Activated CD8-positive, alpha-beta memory T cell treated with anti-CD3 and anti-CD28 coated beads for 24 hours (primary cell): ENCODE results near the gene NIN.
"Not testable (repeated sequence)": the region's sequence is repeated elsewhere in the genome, so short reads cannot be mapped to it uniquely, and the experiment has no call there.

Experiments used
- DNase-seq: peaks from one replicate; pipeline ENCODE4 v3.0.0-alpha.2; 2020

Gene NIN

GRCh38 chr14:50705026-50705593, 125.9 kb downstream of the NIN start:
- DNase-seq: no peak

GRCh38 chr14:50704454-50705010, 126.4 kb downstream of the NIN start:
- DNase-seq: no peak

DNA sequence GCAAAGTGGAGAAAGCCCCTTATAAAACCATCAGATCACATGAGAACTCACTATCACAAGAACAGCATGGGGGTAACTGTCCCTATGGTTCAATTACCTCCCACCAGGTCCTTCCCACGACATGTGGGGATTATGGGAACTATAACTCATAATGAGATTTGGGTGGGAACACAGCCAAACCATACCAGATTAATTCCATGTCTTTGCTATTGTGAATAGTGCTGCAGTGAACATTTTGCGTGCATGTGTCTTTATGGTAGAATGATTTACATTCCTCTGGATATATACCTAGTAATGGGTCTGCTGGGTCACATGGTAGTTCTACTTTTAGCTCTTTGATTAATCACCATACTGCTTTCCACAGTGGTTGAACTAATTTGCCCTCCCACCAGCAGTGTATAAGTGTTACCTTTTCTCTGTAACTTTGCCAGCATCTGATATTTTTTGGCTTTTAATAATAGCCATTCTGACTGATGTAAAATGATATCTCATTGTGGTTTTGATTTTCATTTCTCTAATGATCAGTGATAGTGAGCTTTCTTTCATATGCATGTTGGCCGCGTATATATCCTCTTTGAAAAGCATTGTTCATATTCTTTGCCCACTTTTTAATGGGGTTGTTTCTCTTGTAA, 133.2 kb downstream of the NIN start:
- DNase-seq: no peak

- not testable (repeated sequence) for DNase-seq
These were observed 136.7 kb downstream of the NIN start for GRCh38 chr14:50694260-50694659.

DNA sequence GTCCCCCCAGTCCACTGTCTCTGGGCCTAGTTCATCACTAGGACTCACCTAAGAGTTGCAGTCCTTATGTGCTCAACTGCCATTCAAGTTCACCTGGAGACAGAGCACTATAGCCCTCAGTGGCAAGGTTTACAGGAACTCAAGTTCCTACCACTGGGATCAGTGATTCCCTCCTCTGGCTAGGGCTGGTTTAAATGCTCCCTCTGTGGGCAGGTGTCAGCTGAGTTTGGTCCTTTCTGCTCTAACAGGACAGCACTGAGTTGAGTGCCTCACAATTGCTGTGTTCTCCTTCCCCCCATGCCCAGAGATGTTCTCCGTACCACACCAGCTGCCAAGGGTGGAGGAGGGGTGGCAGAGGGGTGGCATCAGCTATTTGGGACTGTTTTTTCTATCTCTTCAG, 142.1 kb downstream of the NIN start:
- no peak for DNase-seq

DNA sequence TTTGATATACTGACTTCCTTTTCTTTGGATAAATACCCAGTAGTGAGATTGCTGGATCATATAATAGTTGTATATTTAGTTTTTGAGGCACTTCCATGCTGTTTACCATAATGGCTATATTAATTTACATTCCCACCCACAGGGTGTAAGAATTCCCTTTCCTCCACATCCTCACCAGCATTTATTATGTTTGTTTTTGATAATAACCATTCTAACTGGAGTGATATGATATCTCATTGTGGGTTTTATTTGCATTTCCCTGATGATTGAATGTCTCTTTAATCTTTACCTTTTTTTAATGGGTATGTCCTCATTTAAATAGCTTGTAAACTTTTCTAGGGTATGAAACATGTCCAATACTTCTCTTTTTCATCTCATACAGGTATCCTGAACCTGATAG, 151.3 kb downstream of the NIN start:
- no peak for DNase-seq

DNA sequence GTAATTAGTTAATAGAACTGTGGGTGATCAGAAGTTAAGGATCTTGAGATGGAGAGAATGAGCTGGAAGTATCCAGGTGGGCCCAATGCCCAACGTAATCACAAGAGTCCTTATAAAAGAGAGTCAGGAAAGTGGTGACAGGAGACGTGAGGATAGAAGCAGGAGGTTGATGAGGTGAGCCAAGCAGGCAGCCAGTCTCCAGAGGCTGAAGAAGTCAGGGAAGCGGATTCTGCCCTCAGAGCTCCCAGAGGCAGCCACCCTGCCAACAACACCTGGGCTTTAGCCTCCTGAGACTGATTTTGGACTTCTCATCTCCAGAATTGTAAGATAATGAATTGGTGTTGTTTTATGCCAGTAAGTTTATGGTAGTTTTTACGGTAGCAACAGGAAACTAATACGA, 152.8 kb downstream of the NIN start:
- no peak for DNase-seq

- DNase-seq: no peak
These were observed 153.4 kb downstream of the NIN start for GRCh38 chr14:50677527-50678063.

DNA sequence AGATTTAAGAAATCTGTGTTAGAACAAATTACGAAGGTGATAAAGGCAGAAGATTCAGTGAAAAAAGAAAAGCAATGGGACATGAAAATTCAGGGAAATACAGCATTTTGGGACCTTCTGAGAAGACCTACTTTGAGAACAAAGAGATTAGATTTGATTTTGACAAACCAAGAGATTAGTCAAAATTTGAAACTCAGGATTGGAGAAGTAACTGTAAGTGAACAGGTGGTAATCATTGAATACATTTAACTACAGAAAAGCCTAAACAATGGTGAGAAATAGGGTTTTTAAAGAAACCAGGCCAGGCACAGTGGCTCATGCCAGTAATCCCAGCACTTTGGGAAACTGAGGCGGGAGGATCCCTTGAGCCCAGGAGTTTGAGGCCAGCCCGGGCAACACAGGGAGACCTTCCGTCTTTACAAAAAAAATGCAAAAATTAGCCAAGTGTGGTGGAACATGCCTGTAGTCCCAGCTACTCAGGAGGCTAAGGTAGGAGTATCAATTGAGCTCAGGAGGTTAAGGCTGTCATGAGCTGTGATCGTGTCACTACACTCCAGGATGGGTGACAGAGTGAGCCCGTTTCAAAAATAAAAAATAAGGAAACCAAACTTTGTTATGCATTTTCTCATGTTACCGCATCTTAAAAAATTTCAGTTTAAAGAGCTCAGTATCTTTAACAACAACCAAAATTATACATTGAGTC, 154.0 kb downstream of the NIN start:
- DNase-seq: no peak

DNA sequence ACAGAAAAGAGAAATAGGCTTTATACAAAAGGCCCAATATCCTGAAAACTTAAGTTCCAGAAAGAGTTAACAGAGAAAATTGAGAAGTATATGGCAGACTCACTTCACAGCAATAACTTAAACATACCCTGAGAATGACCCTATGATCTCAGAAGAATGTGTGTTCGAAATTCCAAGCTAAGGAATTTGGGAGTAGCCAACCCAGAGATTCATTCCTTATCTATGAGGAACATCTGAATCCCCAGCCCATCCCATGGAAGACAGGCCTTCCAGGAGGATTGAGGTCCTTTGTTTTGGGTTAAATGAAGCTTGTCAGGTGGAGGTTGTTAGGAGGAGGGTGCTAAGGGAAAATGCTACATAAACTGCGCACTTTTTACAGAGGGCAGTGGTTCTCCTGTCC, 155.4 kb downstream of the NIN start:
- no peak for DNase-seq

DNA sequence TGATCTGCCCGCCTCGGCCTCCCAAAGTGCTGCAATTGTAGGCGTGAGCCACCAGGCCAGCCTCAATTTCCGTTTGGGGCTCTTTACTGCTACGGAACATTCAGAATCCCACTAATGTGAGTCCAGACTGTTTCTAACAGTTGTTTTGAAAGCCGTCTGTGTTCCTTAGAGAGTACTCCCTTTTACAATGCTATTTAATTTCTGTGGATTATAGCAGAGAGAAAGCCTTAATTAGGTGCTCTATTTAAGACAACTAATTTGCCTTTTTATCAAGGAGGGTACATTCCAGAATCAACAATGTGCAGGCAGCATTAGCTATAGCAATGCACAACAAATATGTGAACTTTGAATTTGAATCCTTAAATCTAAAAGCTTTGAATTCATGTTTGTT, 160.1 kb downstream of the NIN start:
- DNase-seq: no peak

DNA sequence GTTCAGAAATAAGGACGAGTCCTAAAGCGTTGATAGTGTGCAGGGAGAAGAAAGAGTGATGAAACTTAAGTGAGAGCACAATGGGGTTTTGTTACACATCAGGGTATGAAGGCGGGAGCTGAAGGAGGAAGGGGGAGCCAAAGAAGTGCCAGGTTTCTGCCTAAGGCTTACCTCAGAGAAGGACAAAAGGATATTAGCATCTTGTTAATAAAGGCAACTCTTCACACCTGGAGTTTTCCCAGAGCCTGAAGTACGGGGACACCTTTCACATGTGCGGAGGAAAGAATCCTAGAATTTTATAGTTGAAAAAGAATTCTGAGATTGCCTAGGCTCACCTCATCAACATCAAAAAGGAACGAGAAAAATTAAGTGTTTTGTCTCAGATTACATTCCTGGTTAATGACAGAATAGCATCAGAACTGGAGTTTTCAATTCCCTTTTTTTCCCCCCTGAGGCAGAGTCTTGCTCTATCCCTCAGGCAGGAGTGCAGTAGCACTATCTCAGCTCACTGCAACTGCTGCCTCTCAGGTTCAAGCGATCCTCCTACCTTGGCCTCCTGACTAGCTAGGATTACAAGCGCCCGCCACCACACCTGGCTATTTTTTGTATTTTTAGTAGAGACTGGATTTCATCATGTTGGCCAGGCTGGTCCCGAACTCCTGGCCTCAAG, 160.6 kb downstream of the NIN start:
- DNase-seq: no peak
